ENCODE data around the gene PCDH15.

DNA sequence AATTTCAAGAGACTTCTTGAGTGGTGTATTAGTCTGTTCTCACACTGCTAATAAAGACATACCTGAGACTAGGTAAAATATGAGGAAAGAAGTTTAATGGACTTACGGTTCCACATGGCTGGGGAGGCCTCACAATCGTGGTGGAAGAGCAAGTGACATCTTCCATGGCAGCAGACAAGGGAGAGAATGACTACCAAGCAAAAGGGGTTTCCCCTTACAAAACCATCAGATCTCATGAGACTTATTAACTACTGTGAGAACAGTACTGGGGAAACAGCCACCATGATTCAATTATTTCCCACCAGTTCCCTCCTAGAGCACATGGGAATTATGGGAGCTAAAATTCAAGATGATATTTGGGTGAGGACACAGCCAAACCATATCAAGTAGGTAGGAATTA lies 150.5 kb downstream of the PCDH15 start:
- TF ChIP-seq, protein P1, sequence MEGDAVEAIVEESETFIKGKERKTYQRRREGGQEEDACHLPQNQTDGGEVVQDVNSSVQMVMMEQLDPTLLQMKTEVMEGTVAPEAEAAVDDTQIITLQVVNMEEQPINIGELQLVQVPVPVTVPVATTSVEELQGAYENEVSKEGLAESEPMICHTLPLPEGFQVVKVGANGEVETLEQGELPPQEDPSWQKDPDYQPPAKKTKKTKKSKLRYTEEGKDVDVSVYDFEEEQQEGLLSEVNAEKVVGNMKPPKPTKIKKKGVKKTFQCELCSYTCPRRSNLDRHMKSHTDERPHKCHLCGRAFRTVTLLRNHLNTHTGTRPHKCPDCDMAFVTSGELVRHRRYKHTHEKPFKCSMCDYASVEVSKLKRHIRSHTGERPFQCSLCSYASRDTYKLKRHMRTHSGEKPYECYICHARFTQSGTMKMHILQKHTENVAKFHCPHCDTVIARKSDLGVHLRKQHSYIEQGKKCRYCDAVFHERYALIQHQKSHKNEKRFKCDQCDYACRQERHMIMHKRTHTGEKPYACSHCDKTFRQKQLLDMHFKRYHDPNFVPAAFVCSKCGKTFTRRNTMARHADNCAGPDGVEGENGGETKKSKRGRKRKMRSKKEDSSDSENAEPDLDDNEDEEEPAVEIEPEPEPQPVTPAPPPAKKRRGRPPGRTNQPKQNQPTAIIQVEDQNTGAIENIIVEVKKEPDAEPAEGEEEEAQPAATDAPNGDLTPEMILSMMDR (IDR thresholded peaks at IDR 0.05 in 4 of 5, conservative IDR thresholded peaks at IDR 0.05 in 1 of 5), result no peak
- TF ChIP-seq POLR2A (IDR thresholded peaks at IDR 0.05), result no peak
